K562 (cell line): Measurements from ENCODE around the gene NEURL4. TPM values are rescaled to one million over a fixed set of nuclear protein-coding genes. Genes with fewer than 3 reads are reported as not detected.

ENCODE experiments used
- ATAC-seq: fragments of 200-7000 bp; cut with Tn5 transposase; 3 replicates; pipeline ENCODE4 v1.9.1; 2020; ENCODE audit warnings: moderate library complexity
- BruUV-seq: library from RNA; stranded (reverse); fragments of 400-500 nt; replicated peaks from 2 replicates; lab custom pipeline; 2021; lab: Mats Ljungman, UMichigan
- CTCF ChIA-PET: fragments of 300-600 bp; formaldehyde crosslinking; extraction: SDS; loops from one replicate; lab custom pipeline; 2021; ENCODE audit warnings: low intra/inter-chr PET ratio; lab: Yijun Ruan, JAX
- POLR2A ChIA-PET: fragments of 300-600, 350-650 bp; sonication (Branson Sonifier 250); formaldehyde crosslinking; extraction: SDS; loops from one replicate; lab custom pipeline; 2021; ENCODE audit warnings: antibody characterized with exemption, inconsistent platforms; lab: Yijun Ruan, JAX
- DNase-seq, 4 experiments: peaks; one replicate each; pipeline versions ENCODE4 v3.0.0 to v3.0.0-alpha.2; 2011 to 2018; ENCODE audit warnings: low spot score in 3 of 4, mixed read lengths in 3 of 4; ENCODE audit errors: extremely low read depth in 1 of 4
- FAIRE-seq: peaks from 2 replicates; lab custom pipeline; 2011; peaks lifted over from hg19 to GRCh38; lab: Jason Lieb, UNC
- H2AFZ ChIP-seq: 2 replicates; pipeline ENCODE4 v1.6.0; 2011; ENCODE audit warnings: low read depth, low read length, control low read depth, inconsistent platforms
- H3K27ac ChIP-seq: fragments of 200-600 bp; 3 replicates; pipeline ENCODE4 v1.8.0; 2011; ENCODE audit warnings: low read depth, mild to moderate bottlenecking, control low read depth, inconsistent platforms, low read length, moderate library complexity, mixed read lengths; ENCODE audit errors: extremely low read depth
- H3K27me3 ChIP-seq, 2 experiments: fragments of 300-600 bp in 1 of 2; 2 replicates in 1 of 2; 3 replicates in 1 of 2; pipeline versions ENCODE4 v1.6.0 to v1.8.0; 2011; ENCODE audit warnings: inconsistent platforms in 2 of 2, low read length in 2 of 2, mild to moderate bottlenecking in 1 of 2, mixed read lengths in 1 of 2, moderate library complexity in 1 of 2; ENCODE audit not compliant: control insufficient read depth in 2 of 2, insufficient read depth in 2 of 2
- H3K36me3 ChIP-seq: fragments of 300-600 bp; 3 replicates; pipeline ENCODE4 v1.8.0; 2011; ENCODE audit warnings: mild to moderate bottlenecking, low read length, inconsistent platforms; ENCODE audit not compliant: control insufficient read depth, insufficient read depth
- H3K4me1 ChIP-seq, 2 experiments: fragments of 200-600 bp in 1 of 2; replicated peaks in 1 of 2; 2 replicates in 1 of 2; 3 replicates in 1 of 2; pipeline versions ENCODE4 v1.5.1 to v1.8.0; 2011; ENCODE audit warnings: inconsistent platforms in 2 of 2, low read length in 2 of 2, mild to moderate bottlenecking in 1 of 2, mixed read lengths in 1 of 2, moderate library complexity in 1 of 2; ENCODE audit not compliant: control insufficient read depth in 2 of 2, insufficient read depth in 2 of 2
- H3K4me2 ChIP-seq: 2 replicates; pipeline ENCODE4 v1.6.1; 2011; ENCODE audit warnings: low read length, control low read depth, inconsistent platforms, mixed read lengths; ENCODE audit not compliant: insufficient read depth
- H3K4me3 ChIP-seq: fragments of 200-600 bp; sonication (generic), shearing (Covaris generic); 2 replicates; pipeline ENCODE4 v1.5.1; 2016; ENCODE audit warnings: control low read depth, inconsistent platforms
- H3K79me2 ChIP-seq: fragments of 200-600 bp; 3 replicates; pipeline ENCODE4 v1.8.0; 2011; ENCODE audit warnings: low read length, inconsistent platforms; ENCODE audit not compliant: control insufficient read depth, insufficient read depth
- H3K9ac ChIP-seq, 2 experiments: 2 replicates each; pipeline versions ENCODE4 v1.6.0 to v1.6.1; 2011; ENCODE audit warnings: low read depth in 2 of 2, low read length in 2 of 2, control low read depth in 1 of 2, inconsistent platforms in 1 of 2, mild to moderate bottlenecking in 1 of 2, mixed read lengths in 1 of 2; ENCODE audit not compliant: insufficient read depth in 1 of 2
- H3K9me1 ChIP-seq: one replicate; pipeline ENCODE4 v1.6.0; 2011; ENCODE audit warnings: inconsistent platforms, mild to moderate bottlenecking, low read length, moderate library complexity; ENCODE audit not compliant: control insufficient read depth, insufficient read depth
- H3K9me3 ChIP-seq: replicated peaks from 2 replicates; pipeline ENCODE4 v1.5.1; 2011; ENCODE audit warnings: low read depth, low read length, inconsistent platforms; ENCODE audit not compliant: control insufficient read depth, insufficient read depth
- H4K20me1 ChIP-seq: replicated peaks from 2 replicates; pipeline ENCODE4 v1.6.1; 2011; ENCODE audit warnings: low read length, inconsistent platforms, mixed read lengths; ENCODE audit not compliant: control insufficient read depth, insufficient read depth
- BCL6 ChIP-seq: fragments of 250-450 bp; sonication (Bioruptor Pico); IDR thresholded peaks from 2 replicates; pipeline ENCODE4 v1.4.0; 2020
- CXXC5 ChIP-seq: fragments of 250-450 bp; sonication (Bioruptor Pico); IDR thresholded peaks from 2 replicates; pipeline ENCODE4 v1.8.0; 2022; ENCODE audit warnings: inconsistent platforms, mild to moderate bottlenecking, moderate library complexity
- FIP1L1 ChIP-seq: fragments of 200-400 bp; formaldehyde crosslinking; IDR thresholded peaks from 2 replicates; pipeline ENCODE4 v1.6.1; 2018; ENCODE audit warnings: mild to moderate bottlenecking, low read depth, low read length; ENCODE audit not compliant: poor library complexity, severe bottlenecking
- GABPB1 ChIP-seq: sonication (generic); formaldehyde crosslinking; IDR thresholded peaks from 2 replicates; pipeline ENCODE4 v1.8.0; 2022; ENCODE audit warnings: mild to moderate bottlenecking, missing genetic modification reagents
- KLF1 ChIP-seq: fragments of 450-650 bp; IDR thresholded peaks from 2 replicates; pipeline ENCODE4 v1.6.1; 2016; ENCODE audit warnings: missing genetic modification characterization, missing compliant biosample characterization
- RB1 ChIP-seq: fragments of 450-650 bp; IDR thresholded peaks from 2 replicates; pipeline ENCODE4 v1.6.1; 2017; ENCODE audit warnings: low read depth, mild to moderate bottlenecking
- RBFOX2 ChIP-seq: fragments of 200-400 bp; formaldehyde crosslinking; IDR thresholded peaks from 2 replicates; pipeline ENCODE4 v1.6.1; 2017; ENCODE audit warnings: low read depth, mild to moderate bottlenecking, low read length, moderate library complexity
- RBM39 ChIP-seq: fragments of 200-400 bp; formaldehyde crosslinking; optimal IDR thresholded peaks from 2 replicates; pipeline ENCODE3; 2018; ENCODE audit warnings: low read depth, low read length
- SP1 ChIP-seq: sonication (generic); formaldehyde crosslinking; IDR thresholded peaks from 2 replicates; pipeline ENCODE4 v1.8.1; 2022; ENCODE audit warnings: mild to moderate bottlenecking, missing genetic modification reagents
- ZBTB17 ChIP-seq: fragments of 450-650 bp; formaldehyde crosslinking; IDR thresholded peaks from 2 replicates; pipeline ENCODE4 v1.4.0; 2020; ENCODE audit warnings: mild to moderate bottlenecking
- ZNF274 ChIP-seq: IDR thresholded peaks from 2 replicates; pipeline ENCODE4 v1.6.1; 2011; ENCODE audit warnings: low read depth, mild to moderate bottlenecking, low read length, moderate library complexity, borderline replicate concordance
- ZNF668 ChIP-seq: fragments of 250-450 bp; sonication (Bioruptor Pico); IDR thresholded peaks from 2 replicates; pipeline ENCODE4 v1.8.0; 2022; ENCODE audit warnings: mild to moderate bottlenecking, inconsistent platforms
- WGBS: fragments of 100-300 bp; shearing (Covaris generic); methylation state at CpG from one replicate; pipeline ENCODE4 v1.1.6; 2016; ENCODE audit warnings: low coverage, mixed read lengths; ENCODE audit not compliant: insufficient coverage; ENCODE audit errors: missing lambda C conversion rate; 5-methylcytosine and 5-hydroxymethylcytosine counted together
- in situ Hi-C: fragments of 300-500 bp; cut with MboI; formaldehyde crosslinking; loops from 4 replicates; pipeline ENCODE4 v1.15.0; 2018; ENCODE audit warnings: inconsistent platforms, mixed read lengths
- intact Hi-C: fragments of 100-400 bp; cut with micrococcal nuclease; formaldehyde crosslinking; loops from 2 replicates; pipeline ENCODE4 v1.14.2; 2022
- polyA plus RNA-seq, 8 experiments: library from polyadenylated mRNA; depleted of rRNA in 4 of 8; stranded (reverse) in 5 of 8; unstranded in 3 of 8; fragments of >200 nt; fragmentation: Nextera tagmentation in 2 of 8; fragmentation: Illumina TruSeq in 1 of 8; extraction: Ambion mirVana in 2 of 8; extraction: Trizol in 1 of 8; gene quantifications; 2 replicates each; pipeline versions ENCODE4 v1.2.1 to v1.2.3, GENCODE V29; 2011 to 2014; ENCODE audit warnings: inconsistent platforms in 1 of 8, missing spikeins in 1 of 8
- total RNA-seq, 7 experiments: library from RNA; depleted of rRNA in 6 of 7; stranded (reverse); fragments of >200 nt in 6 of 7; fragmentation: Illumina TruSeq in 2 of 7; extraction: Trizol in 2 of 7; gene quantifications; 2 replicates each; pipeline versions ENCODE4 v1.2.1 to v1.2.3, GENCODE V29; 2011 to 2021; ENCODE audit warnings: low replicate concordance in 1 of 7
- TF ChIP-seq, protein P1 (sequence below): sonication (generic); formaldehyde crosslinking; IDR thresholded peaks from 2 replicates; pipeline ENCODE4 v1.9.0; 2022; ENCODE audit warnings: mild to moderate bottlenecking, missing genetic modification reagents
- TF ChIP-seq, protein P2 (sequence below): conservative IDR thresholded peaks from 2 replicates; pipeline ENCODE4 v1.6.1; 2011; ENCODE audit warnings: low read depth, mild to moderate bottlenecking, low read length; ENCODE audit not compliant: control insufficient read depth
- TF ChIP-seq, protein P3 (sequence below), 2 experiments: IDR thresholded peaks; 2 replicates each; pipeline ENCODE4 v1.6.1; 2011; ENCODE audit warnings: borderline replicate concordance in 1 of 2, control low read depth in 1 of 2, low read depth in 1 of 2, low read length in 1 of 2, mild to moderate bottlenecking in 1 of 2, mixed read lengths in 1 of 2, moderate library complexity in 1 of 2; ENCODE audit not compliant: insufficient read depth in 1 of 2, insufficient read length in 1 of 2, poor library complexity in 1 of 2, severe bottlenecking in 1 of 2; ENCODE audit errors: extremely low read depth in 1 of 2
- TF ChIP-seq, protein P4 (sequence below), 2 experiments: fragments of 450-650 bp in 1 of 2; sonication (generic) in 1 of 2; formaldehyde crosslinking in 1 of 2; IDR thresholded peaks in 1 of 2; conservative IDR thresholded peaks in 1 of 2; 2 replicates each; pipeline versions ENCODE4 v1.6.1 to v1.8.1; 2016 to 2023; ENCODE audit warnings: mild to moderate bottlenecking in 2 of 2, moderate library complexity in 2 of 2, inconsistent platforms in 1 of 2, missing genetic modification reagents in 1 of 2

Gene NEURL4
- total and polyA plus RNA-seq, 9 of the 15 experiments (the other 6 are each of a cell fraction or from before 2014, with no cell fraction given), result 0.08 to 37.4 (median 11.5) TPM

DNA sequence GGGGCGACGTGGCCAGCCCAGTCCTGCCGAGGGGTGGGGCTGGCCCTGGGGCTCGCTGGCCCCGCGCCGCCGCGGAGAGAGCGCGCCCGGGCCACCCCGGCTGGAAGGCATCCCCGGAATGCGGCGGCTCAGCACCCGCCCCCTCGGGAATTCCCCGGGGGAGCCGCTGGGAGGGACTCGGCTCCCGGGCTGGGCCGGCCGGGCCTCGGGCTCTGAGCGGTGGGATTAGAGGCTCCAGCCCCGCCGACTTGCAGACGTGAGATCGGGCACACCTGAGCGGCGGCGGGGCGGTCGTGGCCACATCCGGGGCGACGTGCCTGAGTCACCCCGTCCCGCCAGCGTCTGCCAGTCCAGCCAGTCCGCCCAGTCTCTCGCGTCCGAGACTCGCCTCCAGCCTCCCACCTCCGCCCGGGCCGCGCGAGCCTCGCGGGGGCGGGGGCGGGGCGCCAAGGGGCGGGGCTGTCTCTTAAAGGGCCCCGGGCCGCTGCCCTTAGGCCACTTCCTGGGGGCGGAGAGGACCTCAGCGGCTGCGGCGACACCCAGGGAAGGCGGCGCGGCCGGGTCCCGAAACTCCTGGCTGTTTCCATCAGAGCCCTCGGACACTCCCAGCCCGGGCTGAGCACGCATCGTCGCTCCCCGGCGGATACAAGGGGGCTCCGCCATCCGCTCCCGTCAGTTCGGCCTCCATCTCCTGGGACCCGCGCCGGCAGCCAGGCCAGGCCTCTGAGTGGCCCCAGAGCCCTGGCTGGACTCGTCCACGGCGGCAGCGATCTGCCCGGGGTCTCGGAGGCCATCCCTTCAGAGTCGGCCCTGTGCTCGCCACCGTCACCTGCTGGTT, 22.7 kb upstream of the NEURL4 start, which contains the start of gene KCTD11:
Gene KCTD11 (plus strand): TSS at position 498 of the 838 bp plus-strand sequence.
- WGBS, result under 1% methylated on average over 25 of the region's 91 CpGs
- peak within 1 kb of the TSS; percentile 88 for H3K27ac ChIP-seq
- H2AFZ ChIP-seq, result peak within 1 kb of the TSS; percentile 84
- peak within 1 kb of the TSS; percentile 79 to 92 for H3K9ac ChIP-seq
- H3K4me3 ChIP-seq, result peak within 1 kb of the TSS; percentile 72
- peaks cover 8% of the 10 kb centered on the region for H3K79me2 ChIP-seq
- no peaks in the 10 kb centered on the region for H3K9me1 ChIP-seq
- BruUV-seq, result no TSS peak
- intact Hi-C loops (loop anchor here (5.0 kb wide), 1 partner anchor 130 kb away; the partner anchor contains the start of genes POLR2A and SLC35G6), in situ Hi-C loops (loop anchor here (10.0 kb wide), 1 partner anchor 203 kb away; the partner anchor contains the start of gene TNFSF13)
- no peaks in the 10 kb centered on the region for H3K36me3 ChIP-seq
- CTCF ChIA-PET, result interaction anchor here (0.7 to 1.0 kb wide), 2 partner anchors 127 to 307 kb away, joined by 3 to 4 read pairs; partner anchors contain the start of gene ZBTB4
- H4K20me1 ChIP-seq, result no peaks in the 10 kb centered on the region
- peaks cover 3 to 70% of the 10 kb centered on the region in 2 experiments; a peak in 3 of 5 replicates for H3K4me1 ChIP-seq
- no peaks in the 10 kb centered on the region for H3K9me3 ChIP-seq
- peak within 1 kb of the TSS; percentile 80 for H3K4me2 ChIP-seq
- peak; percentile 86 for ATAC-seq
- DNase-seq, result peak; percentile 88 to 91 (median 88)
- POLR2A ChIA-PET, result interaction anchor here (0.6 to 4.6 kb wide), 6 partner anchors 11 to 232 kb away, joined by 3 to 15 read pairs (median 4); partner anchors contain the start of genes ACAP1, GPS2, MPDU1 and SLC2A4
- H3K27me3 ChIP-seq, result no peaks in the 10 kb centered on the region
- no peak for FAIRE-seq
- TF ChIP-seq, protein P1, sequence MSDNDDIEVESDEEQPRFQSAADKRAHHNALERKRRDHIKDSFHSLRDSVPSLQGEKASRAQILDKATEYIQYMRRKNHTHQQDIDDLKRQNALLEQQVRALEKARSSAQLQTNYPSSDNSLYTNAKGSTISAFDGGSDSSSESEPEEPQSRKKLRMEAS (CRISPR knock-in tag), result no peak
- TF ChIP-seq, protein P2, sequence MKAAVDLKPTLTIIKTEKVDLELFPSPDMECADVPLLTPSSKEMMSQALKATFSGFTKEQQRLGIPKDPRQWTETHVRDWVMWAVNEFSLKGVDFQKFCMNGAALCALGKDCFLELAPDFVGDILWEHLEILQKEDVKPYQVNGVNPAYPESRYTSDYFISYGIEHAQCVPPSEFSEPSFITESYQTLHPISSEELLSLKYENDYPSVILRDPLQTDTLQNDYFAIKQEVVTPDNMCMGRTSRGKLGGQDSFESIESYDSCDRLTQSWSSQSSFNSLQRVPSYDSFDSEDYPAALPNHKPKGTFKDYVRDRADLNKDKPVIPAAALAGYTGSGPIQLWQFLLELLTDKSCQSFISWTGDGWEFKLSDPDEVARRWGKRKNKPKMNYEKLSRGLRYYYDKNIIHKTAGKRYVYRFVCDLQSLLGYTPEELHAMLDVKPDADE, result peak; percentile 71
- TF ChIP-seq RBM39 (no peak), FIP1L1 (peak; percentile 39), ZNF274 (no peak), RBFOX2 (peak; percentile 67), ZBTB17 (CRISPR knock-in tag) (no peak), CXXC5 (peak; percentile 48; the same call in 1 of the 2 replicates), GABPB1 (CRISPR knock-in tag) (peak; percentile 14; the same call in 1 of the 2 replicates), KLF1 (tag) (no peak), SP1 (CRISPR knock-in tag) (0 out of 2 replicates have a peak, but pooled peaks have one; percentile 28), RB1 (0 out of 2 replicates have a peak, but pooled peaks have one; percentile 9), ZNF668 (CRISPR knock-in tag) (no peak), BCL6 (CRISPR knock-in tag) (no peak)
- TF ChIP-seq, protein P3, sequence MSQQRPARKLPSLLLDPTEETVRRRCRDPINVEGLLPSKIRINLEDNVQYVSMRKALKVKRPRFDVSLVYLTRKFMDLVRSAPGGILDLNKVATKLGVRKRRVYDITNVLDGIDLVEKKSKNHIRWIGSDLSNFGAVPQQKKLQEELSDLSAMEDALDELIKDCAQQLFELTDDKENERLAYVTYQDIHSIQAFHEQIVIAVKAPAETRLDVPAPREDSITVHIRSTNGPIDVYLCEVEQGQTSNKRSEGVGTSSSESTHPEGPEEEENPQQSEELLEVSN (IDR thresholded peaks at IDR 0.05; ENCODE audit: borderline replicate concordance in 1 of 2, extremely low read depth in 1 of 2, insufficient read depth in 1 of 2, insufficient read length in 1 of 2, low read depth in 1 of 2, low read length in 1 of 2, poor library complexity in 1 of 2, severe bottlenecking in 1 of 2), result peak in 1 of 2 experiments; percentile 31
- TF ChIP-seq, protein P4, sequence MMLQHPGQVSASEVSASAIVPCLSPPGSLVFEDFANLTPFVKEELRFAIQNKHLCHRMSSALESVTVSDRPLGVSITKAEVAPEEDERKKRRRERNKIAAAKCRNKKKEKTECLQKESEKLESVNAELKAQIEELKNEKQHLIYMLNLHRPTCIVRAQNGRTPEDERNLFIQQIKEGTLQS (IDR thresholded peaks at IDR 0.05), result 0 out of 2 replicates have a peak, but pooled peaks have one; percentile 19
- TF ChIP-seq, protein P4 (CRISPR knock-in tag; conservative IDR thresholded peaks at IDR 0.05), result no peak
